Stimulated activated CD8-positive, alpha-beta memory T cell treated with anti-CD3 and anti-CD28 coated beads, Interleukin-12 subunit alpha, Interleukin-12 subunit beta, amount 100 ng/mL, for 1 hour (primary cell): ENCODE results near the gene CLEC3A.
A peak's percentile ranks its signal among the peaks of the same experiment; 100 is the strongest.
"Not testable (repeated sequence)": the region's sequence is repeated elsewhere in the genome, so short reads cannot be mapped to it uniquely, and the experiment has no call there.

Experiments
- DNase-seq: peaks from one replicate; pipeline ENCODE4 v3.0.0-alpha.2; 2020; ENCODE audit warnings: low read depth

The CLEC3A gene, protein sequence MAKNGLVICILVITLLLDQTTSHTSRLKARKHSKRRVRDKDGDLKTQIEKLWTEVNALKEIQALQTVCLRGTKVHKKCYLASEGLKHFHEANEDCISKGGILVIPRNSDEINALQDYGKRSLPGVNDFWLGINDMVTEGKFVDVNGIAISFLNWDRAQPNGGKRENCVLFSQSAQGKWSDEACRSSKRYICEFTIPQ

DNA sequence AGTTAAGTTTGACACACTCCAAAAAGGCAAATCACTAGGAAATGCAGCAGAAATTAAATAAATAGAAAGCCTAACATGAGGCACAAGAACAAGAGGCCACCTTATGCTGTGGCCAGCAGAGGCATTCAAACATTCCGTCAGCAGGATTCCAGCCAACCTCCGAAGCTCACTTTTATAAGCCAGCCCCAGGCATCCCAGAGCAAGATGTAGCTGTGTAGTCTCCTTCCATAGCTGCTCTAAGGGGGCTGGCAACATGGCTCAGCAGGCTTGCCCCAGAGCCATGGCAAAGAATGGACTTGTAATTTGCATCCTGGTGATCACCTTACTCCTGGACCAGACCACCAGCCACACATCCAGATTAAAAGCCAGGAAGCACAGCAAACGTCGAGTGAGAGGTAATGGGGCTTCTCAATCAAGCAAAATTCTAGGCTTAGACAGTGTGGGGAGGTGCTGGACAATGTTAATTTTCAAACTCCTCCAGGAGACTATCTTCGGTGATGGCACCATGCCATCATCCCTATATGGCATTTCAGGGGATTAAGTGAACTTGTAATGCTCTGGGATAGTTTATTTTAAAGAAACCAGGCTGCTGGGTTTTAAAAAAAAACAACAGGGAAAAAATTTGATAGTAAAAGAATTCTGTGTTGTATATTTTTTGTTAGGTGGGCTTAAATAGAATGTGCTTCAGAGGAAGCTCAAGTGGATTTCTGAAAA, at the start of gene CLEC3A:
CLEC3A (plus strand) TSS at position 202 of the 714 bp plus-strand sequence; CDS start at position 281, 79 bp downstream.
- DNase-seq: no peak

DNA sequence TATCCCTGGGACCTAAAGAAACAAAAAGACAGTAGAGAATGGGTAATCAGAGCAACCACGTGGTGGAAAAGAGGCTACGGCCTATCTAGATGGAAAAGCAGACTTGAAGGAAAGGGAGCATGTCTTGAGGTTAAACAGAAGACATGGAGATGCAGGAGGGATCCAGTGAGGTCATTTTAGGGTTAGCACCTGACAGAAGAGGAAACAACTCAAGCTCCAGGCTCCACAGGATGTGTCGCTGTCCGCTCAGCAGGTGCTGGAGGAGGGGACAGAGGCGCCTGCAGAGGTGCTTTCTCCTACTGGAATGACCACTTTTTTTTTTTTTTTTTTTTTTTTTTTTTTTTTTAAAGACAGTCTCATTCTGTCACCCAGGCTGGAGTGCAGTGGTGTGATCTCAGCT, 47.5 kb upstream of the CLEC3A start:
- DNase-seq: no peak

DNA sequence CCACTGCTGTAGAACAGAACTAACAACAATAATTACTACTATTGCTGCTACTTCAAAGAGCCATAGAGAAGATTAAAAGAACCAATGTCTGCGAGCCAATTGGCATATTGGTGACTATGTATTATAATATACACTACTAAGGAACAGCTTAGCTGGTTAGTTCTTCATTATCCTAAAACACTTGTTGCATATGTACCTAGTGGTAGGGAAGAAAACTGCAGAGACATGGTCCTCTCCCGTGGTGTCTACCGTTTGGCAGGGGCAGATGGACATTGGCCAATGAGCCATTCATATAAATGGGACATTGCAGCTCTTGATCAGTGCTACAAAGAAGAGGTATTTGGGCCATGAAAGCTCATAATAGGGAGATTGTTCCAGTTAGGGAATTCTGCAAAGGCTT, 46.4 kb upstream of the CLEC3A start:
- no peak for DNase-seq

DNA sequence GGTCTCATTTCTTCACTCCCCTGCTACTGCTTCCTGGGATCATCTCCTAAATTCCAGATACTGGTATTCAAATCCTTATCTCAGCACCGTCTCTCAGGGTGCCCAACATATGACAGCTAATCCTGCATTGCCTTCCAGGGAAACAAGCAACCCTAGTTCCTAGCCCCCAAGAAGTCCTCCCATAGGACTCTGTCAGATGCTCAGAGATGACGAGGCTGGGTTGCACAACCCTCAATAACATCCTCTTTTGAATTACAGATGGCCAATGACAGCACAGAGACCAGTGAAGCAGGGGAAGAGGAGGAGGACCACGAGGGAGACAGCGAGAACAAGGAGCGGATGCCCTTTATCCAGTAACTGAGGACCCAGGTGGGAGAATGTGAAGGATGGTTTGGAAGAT, 45.0 kb upstream of the CLEC3A start:
- DNase-seq: no peak

DNA sequence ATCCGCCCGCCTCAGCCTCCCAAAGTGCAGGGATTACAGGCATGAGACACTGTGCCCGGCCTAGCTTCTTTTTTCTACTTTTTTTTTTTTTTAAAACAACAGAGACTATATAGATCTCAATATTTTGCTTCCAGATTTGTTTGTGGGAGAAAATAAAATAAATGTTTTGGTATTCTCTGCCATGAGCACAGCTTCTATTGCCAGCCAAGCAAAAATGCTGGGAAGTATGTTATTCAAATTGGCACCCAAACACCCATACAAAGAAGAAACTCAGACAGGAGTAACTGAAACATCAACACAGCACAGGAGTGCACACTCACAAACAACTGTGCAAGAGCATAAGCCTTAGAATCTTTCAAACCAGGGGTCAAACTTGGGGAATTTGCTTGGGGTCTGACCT, 37.2 kb upstream of the CLEC3A start:
- DNase-seq: no peak

DNA sequence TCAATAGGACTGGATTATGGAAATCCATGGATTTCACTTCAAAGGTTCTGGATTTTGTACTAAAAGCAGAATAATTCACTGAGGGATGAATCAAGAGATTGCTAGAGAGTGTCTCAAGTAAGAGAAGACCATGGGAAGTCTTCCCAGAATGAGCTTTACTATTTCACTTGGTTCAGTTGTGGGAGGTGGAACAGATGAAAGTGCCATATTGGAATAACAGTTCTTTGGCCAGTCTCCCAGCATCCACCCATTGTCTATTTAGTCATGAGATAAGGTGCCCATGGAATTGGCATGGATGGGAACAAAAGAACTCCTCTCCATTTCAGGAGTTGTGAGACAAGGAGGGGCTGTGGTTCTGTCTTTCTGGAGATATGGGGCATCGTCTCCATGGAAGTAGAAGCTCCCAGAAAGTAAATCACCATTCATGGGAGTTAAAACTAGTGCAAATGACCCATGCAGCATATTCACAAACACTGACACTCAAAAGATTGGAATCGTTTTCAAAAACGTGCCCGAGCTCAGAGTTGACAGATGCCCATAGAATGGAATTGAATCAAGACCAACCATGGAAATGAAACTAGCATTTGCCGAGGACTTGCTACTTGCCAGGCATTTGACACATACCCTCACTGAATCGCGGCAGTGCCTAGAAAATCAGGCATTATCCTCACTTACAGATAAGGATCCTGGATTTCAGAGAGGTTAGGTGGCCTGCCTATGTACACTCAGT, 36.2 kb upstream of the CLEC3A start:
- DNase-seq: no peak

DNA sequence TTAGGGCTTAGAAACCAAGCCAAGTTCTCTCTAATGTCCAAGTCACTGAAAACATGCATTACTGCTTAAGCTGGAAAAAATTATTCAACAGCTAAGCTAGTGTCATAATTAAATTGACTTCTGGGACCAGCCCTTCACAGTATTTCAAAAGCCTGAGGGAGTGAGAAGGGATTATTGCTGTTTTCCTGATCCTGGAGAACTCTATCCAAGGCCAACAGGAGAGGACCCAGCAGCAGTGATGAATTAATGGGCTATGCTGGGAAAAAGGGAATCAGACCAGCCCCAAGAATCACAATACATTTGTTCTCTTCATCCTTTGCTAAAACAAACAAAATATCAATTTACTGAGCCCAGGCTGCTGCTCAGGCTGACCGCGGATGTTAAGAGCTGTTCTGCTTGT, 34.5 kb upstream of the CLEC3A start:
- DNase-seq: no peak

DNA sequence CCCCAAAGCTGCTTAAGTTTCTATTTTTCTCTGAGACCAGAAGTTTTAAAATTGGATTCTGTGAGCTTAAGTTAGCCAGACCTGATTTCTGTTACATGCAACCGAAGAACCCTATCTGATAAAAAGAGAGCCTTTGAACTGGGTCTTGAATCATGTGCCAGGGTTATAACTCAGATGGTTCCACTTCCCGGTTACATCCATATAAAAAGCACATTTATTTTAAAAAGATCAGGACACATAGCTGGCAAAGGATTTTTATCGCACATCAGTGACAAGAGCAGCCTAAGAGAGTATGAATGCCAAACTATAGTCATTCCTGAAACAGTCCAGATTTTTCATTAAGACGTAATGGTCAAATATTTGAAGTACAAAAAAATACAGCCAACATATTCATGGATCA, 32.5 kb upstream of the CLEC3A start:
- DNase-seq: no peak

DNA sequence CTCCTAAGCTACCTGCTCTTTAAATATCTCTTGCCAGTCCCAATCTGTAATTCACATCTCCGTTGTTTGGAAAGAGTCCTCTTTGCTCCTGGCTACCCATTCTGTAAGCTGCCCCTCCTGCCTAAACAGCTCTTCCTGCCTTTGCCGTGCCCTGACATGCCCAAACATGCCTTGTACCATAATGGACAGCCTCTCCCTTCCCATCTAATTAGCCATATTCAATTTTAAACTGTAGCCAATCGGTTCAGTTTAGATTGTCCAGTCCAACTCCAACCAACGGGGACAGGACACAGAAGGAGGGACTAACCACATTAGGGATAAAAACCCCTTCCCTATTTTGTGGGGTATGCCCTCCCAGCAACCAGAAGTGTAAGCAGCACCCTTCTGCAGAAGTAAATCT, 30.6 kb upstream of the CLEC3A start:
- no peak for DNase-seq

DNA sequence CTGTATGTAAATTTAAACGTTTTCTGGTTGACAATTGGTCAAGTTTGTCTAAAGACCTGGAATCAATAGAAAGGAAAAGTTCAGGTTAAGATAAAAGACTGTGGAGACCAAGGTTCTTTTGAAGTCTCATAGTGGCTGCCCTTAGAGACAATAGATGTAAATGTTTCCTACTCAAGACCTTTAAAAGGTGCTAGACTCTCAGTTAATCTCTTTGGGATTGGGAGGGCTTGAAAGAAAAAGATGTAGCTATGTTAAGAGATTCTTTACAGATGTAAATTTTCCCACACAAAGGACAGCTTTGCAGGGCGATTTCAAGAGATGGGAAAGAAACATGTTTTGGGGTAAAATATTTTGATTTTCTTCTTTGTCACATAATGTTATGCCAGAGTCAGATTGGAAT, 30.0 kb upstream of the CLEC3A start:
- not testable (repeated sequence) for DNase-seq

DNA sequence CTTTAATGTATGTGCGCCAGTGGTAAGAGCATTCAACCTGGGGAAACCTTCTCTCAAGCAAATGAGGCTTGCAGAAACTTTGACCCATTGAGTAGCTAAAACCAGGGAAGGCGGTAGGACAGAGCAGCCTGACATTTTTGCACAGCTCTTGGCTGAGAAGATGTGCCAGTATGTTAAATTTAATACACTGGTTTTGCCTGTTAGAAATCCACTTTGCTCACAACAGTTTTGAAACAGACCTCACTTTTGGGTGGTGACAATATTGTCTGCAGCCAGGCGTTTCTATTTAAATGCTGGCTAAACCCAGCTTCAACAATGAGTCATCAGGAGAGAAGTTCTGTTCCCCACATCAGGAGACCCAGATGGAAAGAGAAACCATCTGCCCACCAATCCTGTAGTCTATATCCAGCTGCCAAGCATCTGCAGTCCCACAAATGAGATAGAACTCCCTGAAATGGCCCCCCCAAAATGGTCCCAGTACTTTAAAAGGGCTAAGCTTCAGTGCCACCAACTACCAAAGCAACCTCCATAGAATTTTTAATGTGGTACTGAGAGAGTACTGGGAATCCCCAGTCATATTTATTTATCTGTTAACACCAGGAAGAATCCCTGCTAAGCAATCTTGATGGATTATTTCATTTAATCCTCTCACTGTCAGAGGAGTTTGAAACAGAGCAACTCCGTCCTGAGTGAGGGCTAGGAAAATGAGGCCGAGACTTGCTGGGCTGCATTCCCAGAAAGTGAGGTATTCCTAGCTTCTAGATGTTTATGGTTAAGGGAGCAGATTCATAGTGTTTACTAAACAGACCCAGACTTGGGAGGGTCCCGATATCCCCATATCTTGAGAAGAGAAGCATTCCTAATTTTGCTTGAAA, 29.0 kb upstream of the CLEC3A start:
- no peak for DNase-seq

DNA sequence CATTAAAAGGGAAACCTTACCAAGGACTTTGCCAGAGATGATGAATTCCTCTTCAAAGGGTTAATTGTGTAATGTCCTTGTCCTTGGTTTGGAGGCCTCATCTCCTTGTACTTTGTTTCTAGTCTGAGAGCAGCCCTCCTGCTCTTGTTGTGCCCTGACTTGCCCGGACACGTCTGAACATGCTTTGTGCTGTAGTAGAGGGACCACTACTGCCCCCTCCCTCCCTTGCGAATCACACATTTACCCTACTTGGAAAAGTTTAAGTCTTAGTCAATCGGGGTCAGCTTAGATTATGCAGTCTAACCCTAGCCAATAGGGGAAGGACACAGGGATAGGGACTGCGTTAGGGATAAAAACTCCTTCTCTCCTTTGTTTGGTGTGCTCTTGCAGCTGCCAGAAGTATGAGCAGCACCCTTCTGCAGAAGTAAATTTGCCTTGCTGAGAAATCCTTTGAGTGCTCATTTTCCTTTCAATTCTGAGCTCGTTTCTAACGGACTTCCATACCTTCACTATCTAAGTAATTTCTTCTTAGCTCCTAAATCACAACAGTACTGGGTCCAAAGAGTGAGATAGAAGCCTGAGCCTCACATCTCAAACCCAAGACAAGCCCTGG, 26.4 kb upstream of the CLEC3A start:
- DNase-seq: no peak

DNA sequence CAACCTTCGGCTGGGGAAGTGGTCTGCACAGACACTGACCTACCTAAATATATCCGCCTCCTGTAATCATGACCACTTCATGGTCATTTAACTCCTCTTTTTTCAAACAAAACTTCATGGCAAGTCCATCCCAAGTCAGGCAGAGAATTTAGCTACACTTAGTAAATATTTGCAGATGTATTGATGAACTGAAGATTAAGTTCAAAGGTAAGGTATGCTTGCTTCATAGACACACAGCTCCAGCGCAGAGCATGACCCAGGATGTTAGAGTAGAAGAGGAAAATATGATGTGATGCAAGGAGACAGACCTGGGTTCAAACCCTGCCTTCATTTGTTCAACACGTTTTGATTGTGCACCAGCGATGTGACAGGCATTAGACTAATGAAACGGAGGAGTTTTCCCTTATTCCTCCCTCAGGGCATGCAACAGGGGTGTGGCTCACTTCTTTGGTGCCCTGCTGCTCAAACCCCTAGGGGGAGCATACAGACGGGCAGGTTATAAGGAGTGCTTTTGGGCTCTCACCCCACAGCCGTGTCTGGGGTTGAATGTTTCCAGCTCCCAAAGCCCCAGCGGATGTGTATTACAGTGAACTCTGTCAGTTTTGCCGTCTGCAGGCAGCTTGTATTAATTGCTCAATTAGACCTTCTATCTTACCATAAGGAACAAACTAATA, 23.9 kb upstream of the CLEC3A start:
- DNase-seq: no peak

DNA sequence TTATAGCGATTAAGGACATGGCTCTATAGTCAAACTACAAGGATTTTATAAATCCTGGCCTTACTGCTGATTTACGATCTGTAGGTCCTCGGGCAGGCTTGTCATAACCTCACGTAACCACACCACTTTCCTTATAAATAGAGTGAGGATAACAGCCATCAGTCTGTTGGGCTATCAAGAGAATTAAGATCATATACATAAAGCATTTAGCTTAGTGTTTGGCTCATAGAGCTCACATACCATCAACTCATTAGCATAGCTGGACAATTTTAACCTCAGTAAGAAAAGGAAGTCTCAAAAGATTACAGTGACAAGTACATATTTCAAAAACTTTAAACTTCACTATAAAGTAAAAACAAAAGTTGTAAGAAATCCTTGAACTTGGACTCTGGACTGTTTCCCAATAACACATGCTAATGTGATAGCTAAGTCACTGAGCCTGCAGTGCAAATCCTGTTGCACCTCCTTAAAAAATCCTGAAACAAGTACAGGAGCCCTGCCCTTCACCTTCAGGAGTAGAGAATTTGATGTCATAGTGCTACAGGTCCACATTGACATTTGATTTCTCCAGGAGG, 20.8 kb upstream of the CLEC3A start:
- no peak for DNase-seq

DNA sequence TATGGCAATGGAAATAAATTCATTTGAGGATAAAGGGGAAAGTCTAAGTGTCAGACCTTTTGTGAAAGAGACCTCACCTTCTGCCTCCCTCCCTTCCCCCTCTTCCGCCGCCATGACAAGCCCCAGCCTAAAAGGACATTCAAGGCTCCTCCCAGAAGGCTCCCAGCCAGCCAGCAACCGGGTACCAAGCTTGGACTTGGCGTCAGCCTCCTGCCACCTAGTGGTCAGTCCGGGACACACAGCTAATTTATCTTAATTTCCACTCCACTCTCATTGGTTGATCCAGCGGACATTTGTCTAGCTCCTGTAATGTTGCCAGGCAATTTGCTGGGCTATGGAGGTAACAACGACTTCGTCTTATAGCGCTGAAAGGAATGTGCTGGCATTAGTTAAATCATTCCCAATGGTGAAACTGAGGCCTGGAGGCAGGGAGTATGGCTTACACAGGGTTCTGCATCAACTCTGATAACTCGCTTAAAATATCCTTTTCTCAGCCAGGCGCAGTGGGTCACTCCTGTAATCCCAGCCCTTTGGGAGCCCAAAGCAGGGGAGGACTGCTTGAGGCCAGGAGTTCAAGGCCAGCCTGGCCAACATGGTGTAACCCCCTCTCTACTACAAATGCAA, 19.3 kb upstream of the CLEC3A start:
- DNase-seq: peak; percentile 28

DNA sequence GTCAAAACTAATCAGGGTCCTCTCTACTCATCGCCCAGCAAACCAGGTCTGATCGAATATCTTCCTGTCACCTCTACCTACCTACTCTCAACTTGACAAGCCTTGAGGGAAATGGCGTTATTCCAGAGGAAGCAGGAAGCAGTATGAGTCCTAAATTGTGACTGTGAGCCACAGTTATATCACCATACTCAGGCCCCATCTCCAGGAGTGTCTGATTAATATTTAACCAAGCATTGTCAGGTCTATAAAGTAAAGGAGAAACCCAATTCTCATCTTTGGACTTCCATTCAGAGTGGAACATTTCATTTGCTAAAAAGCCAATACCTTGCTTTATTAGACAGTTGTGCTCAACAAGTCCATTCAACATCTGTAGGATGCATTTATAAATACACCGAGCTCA, 17.8 kb upstream of the CLEC3A start:
- no peak for DNase-seq

DNA sequence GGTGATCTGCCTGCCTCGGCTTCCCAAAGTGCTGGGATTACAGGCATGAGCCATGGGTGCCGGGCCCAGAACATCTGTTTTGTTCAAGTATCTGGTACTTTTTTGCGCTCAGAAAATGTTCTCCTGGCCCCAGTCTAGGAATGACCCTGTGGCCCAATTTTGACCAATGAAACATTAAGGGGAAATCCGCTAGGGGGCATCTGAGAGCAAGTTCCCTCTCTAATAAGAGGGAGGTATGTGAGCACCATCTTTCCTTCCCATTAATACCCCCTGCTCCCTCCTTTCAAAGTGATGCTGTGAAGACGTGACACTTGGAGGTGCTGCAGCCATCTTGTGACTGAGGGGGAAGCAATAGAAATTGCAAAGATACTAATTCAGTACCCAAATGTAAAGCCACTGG, 16.5 kb upstream of the CLEC3A start:
- DNase-seq: no peak

DNA sequence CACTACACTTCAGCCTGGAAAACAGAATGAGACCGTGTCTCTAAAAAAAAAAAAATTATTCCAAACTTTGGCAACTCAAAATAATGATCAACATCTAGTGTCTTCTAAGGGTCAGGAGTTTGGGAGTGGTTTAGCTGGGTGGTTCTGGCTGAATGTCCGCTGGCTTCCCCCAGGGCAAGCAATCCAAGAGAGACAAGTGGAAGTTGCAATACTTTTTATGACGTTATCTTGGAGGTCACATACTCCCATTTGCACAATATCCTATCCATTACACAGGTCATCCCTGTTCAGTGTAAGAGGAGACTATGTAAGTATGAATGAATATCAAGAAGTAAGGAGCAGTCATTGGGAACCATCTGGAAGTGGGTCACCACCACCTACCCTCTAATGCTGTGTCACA, 15.2 kb upstream of the CLEC3A start:
- no peak for DNase-seq

DNA sequence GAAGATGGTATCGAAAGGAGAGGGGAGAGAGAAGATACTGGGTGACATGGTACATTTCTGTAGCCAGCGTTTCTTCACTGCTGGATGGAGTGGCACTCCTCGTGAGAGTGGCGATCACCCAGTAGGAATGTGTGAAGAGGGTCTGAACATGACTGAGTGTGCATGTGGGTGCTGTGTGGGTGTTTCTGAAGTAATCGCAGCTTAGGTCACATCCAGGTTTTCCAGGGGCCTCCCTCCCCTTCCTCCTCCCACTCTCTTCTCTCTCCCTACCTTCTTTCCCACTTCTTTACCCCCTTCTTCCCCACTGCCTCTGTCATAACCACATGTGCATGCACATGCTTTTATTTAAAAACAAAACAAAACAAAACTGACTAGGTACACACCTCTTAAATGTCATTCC, 1.8 kb downstream of the CLEC3A start:
- no peak for DNase-seq

DNA sequence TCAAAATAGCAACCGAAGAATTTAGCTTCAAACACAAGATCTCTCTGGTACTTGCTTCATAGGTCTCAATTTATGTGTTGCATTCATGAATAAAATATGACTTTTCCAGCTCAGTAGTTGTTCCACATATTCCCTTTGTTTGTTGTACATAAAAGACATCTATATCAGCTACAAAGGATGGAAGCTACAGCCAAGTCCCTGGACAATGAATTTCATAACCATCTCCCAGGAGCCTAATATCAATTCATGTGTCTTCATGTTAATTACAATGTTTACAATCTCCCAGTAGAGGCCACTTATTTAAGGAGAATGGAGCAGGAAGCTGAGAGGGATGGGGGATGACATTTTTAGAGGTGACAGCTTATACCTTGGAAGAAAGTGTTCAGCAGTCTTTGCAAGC, 3.3 kb downstream of the CLEC3A start:
- no peak for DNase-seq

DNA sequence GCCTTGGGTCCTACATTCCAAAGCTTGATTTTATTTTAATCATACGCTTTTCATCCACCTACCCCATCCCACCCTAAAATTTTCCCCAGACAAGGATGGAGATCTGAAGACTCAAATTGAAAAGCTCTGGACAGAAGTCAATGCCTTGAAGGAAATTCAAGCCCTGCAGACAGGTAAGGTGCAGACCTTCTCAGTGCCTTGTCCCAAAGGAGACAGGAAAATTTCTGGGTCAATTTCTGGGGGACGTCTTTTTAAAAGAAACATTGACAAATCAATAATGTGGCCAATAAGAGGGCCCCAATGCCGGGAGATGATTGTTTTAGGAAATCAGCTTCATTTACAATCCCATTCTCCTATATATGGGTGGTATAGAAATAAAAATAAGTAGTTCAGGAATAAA, 5.7 kb downstream of the CLEC3A start:
- DNase-seq: no peak
